Measurements from ENCODE around the gene C11orf21. TPM values are rescaled to one million over a fixed set of nuclear protein-coding genes. Genes with fewer than 3 reads are reported as not detected.

The C11orf21 gene
- total and polyA plus RNA-seq, 12 donors: 0.04 to 2.1 (median 0.37) TPM

DNA sequence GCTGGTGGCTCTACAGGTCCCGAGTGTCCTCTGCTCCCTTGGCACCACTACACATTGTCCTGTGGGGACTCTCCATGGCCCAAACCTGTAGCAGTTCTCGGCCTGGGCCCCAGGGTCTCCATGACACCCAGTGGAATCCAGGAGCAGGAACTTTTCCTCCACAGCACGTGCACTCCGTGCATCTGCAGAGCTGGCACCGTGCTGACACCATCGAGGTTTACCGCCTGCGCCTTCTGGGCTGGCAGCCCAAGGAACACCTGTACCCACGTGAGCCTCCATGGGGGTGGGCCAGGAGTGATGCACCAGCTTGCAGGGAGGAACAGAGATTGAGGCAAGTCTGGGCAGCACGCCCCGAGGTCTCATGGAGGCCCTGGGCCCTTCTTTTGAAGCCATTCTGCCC is 25.3 kb upstream of the C11orf21 start:
- WGBS, 4 donors: 82 to 89% (median 87%) methylated on average over 7 to 11 of the region's 11 CpGs
- DNase-seq: peak in 1 of 7 donors; percentile 42
- TF ChIP-seq, protein P1, sequence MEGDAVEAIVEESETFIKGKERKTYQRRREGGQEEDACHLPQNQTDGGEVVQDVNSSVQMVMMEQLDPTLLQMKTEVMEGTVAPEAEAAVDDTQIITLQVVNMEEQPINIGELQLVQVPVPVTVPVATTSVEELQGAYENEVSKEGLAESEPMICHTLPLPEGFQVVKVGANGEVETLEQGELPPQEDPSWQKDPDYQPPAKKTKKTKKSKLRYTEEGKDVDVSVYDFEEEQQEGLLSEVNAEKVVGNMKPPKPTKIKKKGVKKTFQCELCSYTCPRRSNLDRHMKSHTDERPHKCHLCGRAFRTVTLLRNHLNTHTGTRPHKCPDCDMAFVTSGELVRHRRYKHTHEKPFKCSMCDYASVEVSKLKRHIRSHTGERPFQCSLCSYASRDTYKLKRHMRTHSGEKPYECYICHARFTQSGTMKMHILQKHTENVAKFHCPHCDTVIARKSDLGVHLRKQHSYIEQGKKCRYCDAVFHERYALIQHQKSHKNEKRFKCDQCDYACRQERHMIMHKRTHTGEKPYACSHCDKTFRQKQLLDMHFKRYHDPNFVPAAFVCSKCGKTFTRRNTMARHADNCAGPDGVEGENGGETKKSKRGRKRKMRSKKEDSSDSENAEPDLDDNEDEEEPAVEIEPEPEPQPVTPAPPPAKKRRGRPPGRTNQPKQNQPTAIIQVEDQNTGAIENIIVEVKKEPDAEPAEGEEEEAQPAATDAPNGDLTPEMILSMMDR (IDR thresholded peaks at IDR 0.05): no peak
- TF ChIP-seq POLR2A (IDR thresholded peaks at IDR 0.05): no peak

GRCh38 chr11:2325719-2326118 is 24.0 kb upstream of the C11orf21 start:
- Histone ChIP-seq H3K27me3 (no peaks in the 10 kb centered on the region), H3K27ac (no peak overlapping the region), H3K4me1 (replicated peaks in 1 of 2) (no peaks in the 10 kb centered on the region), H3K4me3 (no peak overlapping the region), H3K36me3 (replicated peaks in 1 of 2) (no peaks in the 10 kb centered on the region), H3K9me3 (replicated peaks in 1 of 3) (no peaks in the 10 kb centered on the region)
- peak; percentile 67 to 93 (median 91) for DNase-seq
- 50 to 64% (median 59%) methylated on average over 2 of the region's 2 CpGs for WGBS, 4 donors
- intact Hi-C loops (cut with DNase I): no loop called here
- TF ChIP-seq, protein P1 (IDR thresholded peaks at IDR 0.05): no peak
- TF ChIP-seq POLR2A (IDR thresholded peaks at IDR 0.05): no peak

More for the DNA sequence above, 25.3 kb upstream of the C11orf21 start:
- H3K4me3 ChIP-seq: no peak overlapping the region
- no peaks in the 10 kb centered on the region for H3K4me1 ChIP-seq (replicated peaks in 1 of 2)
- H3K9me3 ChIP-seq (replicated peaks in 1 of 3): no peaks in the 10 kb centered on the region
- no peak overlapping the region for H3K27ac ChIP-seq
- H3K36me3 ChIP-seq (replicated peaks in 1 of 2): no peaks in the 10 kb centered on the region
- H3K27me3 ChIP-seq: no peaks in the 10 kb centered on the region
- intact Hi-C loops (cut with DNase I): no loop called here

GRCh38 chr11:2325123-2325522 is 23.4 kb upstream of the C11orf21 start:
- no peaks in the 10 kb centered on the region for H3K4me1 ChIP-seq (replicated peaks in 1 of 2)
- no peaks in the 10 kb centered on the region for H3K27me3 ChIP-seq
- no peaks in the 10 kb centered on the region for H3K9me3 ChIP-seq (replicated peaks in 1 of 3)
- DNase-seq: peak in 1 of 7 donors; percentile 34
- H3K36me3 ChIP-seq (replicated peaks in 1 of 2): no peaks in the 10 kb centered on the region
- intact Hi-C loops (cut with DNase I): no loop called here
- TF ChIP-seq, protein P1 (IDR thresholded peaks at IDR 0.05): no peak
- TF ChIP-seq POLR2A (IDR thresholded peaks at IDR 0.05): no peak
- WGBS, 4 donors: 88 to 95% (median 91%) methylated on average over 4 of the region's 4 CpGs
- H3K4me3 ChIP-seq: no peak overlapping the region
- no peak overlapping the region for H3K27ac ChIP-seq

GRCh38 chr11:2321311-2321683 is 19.6 kb upstream of the C11orf21 start:
- no peak for DNase-seq
- 69 to 87% (median 78%) methylated on average over 6 of the region's 6 CpGs for WGBS, 4 donors
- intact Hi-C loops (cut with DNase I): no loop called here
- Histone ChIP-seq H3K9me3 (replicated peaks in 1 of 3) (no peaks in the 10 kb centered on the region), H3K36me3 (replicated peaks in 1 of 2) (no peaks in the 10 kb centered on the region), H3K27ac (no peak overlapping the region), H3K4me3 (no peak overlapping the region), H3K4me1 (replicated peaks in 1 of 2) (no peaks in the 10 kb centered on the region), H3K27me3 (no peaks in the 10 kb centered on the region)
- TF ChIP-seq POLR2A (IDR thresholded peaks at IDR 0.05): no peak
- TF ChIP-seq, protein P1 (IDR thresholded peaks at IDR 0.05): no peak

Measured in adrenal gland (tissue), 12 donors.